ENCODE results near the gene STXBP6. TPM values are rescaled to one million over a fixed set of nuclear protein-coding genes. Genes with fewer than 3 reads are reported as not detected.
A peak's percentile ranks its signal among the peaks of the same experiment; 100 is the strongest.

STXBP6 gene
- total and polyA plus RNA-seq, 2 of the 13 experiments (the other 11 are each of a cell fraction or from before 2014, with no cell fraction given) = 35.3 to 42.8 TPM

DNA sequence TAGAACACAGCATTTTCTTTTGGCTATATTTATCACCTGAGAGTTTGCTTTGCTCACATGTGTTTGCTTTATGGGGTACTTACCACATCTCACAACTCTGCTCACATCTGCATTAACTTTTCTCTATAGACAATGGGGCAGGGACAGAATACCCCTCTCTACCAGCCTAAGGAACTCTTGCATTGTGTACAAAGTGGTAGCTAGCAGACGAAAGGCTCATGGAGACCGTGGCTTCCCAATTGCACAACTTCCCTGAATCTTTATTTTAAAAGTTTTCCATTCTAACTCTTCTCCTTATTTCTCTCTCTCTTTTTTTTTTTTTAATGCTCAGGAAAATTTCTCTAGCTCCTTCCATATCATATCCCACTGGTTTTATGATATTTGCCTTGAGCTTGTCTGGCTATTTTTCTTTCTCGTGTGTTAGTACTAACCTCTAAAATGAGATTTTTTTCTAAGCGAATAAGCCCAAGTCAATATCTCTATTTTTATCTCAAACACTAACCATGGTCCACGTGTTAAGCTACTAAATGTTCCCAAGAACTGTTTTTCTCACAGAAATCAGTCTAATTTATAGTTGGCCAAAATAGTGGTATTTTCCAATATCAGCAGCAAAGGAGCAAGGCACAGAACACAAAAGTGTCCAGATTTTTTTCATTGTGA lies 155.2 kb downstream of the STXBP6 start:
- in situ Hi-C loops (cut with HindIII; ENCODE audit: extremely low pct_ligation_motif_present, low pct_unique_long_range_greater_than_20kb) = no loop called here
- no TSS peak for BruUV-seq (replicated peaks)

More for the DNA sequence above, 155.2 kb downstream of the STXBP6 start:
- H3K9ac ChIP-seq (ENCODE audit: insufficient read depth, low read depth, low read length) = no peak overlapping the region
- H4K20me1 ChIP-seq (ENCODE audit: insufficient read depth, low read length) = no peaks in the 10 kb centered on the region
- 71% methylated on average over 5 of the region's 5 CpGs for whole genome bisulfite sequencing (ENCODE audit: low lambda C conversion rate)
- no peaks in the 10 kb centered on the region for H3K27me3 ChIP-seq (ENCODE audit: control insufficient read depth in 1 of 2, insufficient read depth in 2 of 2, low read length in 2 of 2)
- CTCF ChIA-PET (ENCODE audit: low intra/inter-chr PET ratio, low total read pairs) = no interaction called here
- ATAC-seq (no peak), DNase-seq (ENCODE audit: low spot score) (no peak), FAIRE-seq (no peak)
- H3K79me2 ChIP-seq (ENCODE audit: insufficient read depth, low read length) = no peaks in the 10 kb centered on the region
- no peak overlapping the region for H2AFZ ChIP-seq (ENCODE audit: low read length)
- no peaks in the 10 kb centered on the region for H3K36me3 ChIP-seq (replicated peaks in 1 of 2; ENCODE audit: control insufficient read depth in 1 of 2, insufficient read depth in 2 of 2, low read length in 2 of 2)
- no peak overlapping the region for H3K4me2 ChIP-seq (ENCODE audit: low read depth, low read length)
- POLR2A ChIA-PET = no interaction called here
- H3K4me1 ChIP-seq (ENCODE audit: insufficient read depth, low read length) = peaks cover 28% of the 10 kb centered on the region
- peaks cover 15% of the 10 kb centered on the region for H3K9me3 ChIP-seq (ENCODE audit: low read length)
- peak; percentile 44; the same call in 1 of the 2 replicates for TF ChIP-seq CEBPB (IDR thresholded peaks at IDR 0.05; ENCODE audit: borderline replicate concordance, low read depth, low read length)
- no peak for TF ChIP-seq KDM5A (IDR thresholded peaks at IDR 0.05; ENCODE audit: borderline replicate concordance, low read length)
- no peak for TF ChIP-seq ZNF318 (CRISPR knock-in tag; IDR thresholded peaks at IDR 0.05)
- TF ChIP-seq JARID2 (CRISPR knock-in tag; IDR thresholded peaks at IDR 0.05; ENCODE audit: insufficient replicate concordance) = no peak
- TF ChIP-seq TARDBP (CRISPR knock-in tag; IDR thresholded peaks at IDR 0.05) = no peak
- H3K4me3 ChIP-seq (replicated peaks in 1 of 3; ENCODE audit: insufficient read depth in 1 of 3, low read depth in 2 of 3, low read length in 3 of 3) = no peak overlapping the region
- intact Hi-C loops (cut with micrococcal nuclease; ENCODE audit: unreplicated experiment) = no loop called here
- no peak overlapping the region for H3K27ac ChIP-seq (ENCODE audit: extremely low read length, insufficient read depth, low read length)

Data from HepG2 (cell line).